Measurements from ENCODE around the gene PTS. TPM values are rescaled to one million over a fixed set of nuclear protein-coding genes. Genes with fewer than 3 reads are reported as not detected.
A peak's percentile ranks its signal among the peaks of the same experiment; 100 is the strongest.

The PTS gene
- total RNA-seq, 4 donors from 2014 or later = 24.3 to 40.0 (median 38.3) TPM

DNA sequence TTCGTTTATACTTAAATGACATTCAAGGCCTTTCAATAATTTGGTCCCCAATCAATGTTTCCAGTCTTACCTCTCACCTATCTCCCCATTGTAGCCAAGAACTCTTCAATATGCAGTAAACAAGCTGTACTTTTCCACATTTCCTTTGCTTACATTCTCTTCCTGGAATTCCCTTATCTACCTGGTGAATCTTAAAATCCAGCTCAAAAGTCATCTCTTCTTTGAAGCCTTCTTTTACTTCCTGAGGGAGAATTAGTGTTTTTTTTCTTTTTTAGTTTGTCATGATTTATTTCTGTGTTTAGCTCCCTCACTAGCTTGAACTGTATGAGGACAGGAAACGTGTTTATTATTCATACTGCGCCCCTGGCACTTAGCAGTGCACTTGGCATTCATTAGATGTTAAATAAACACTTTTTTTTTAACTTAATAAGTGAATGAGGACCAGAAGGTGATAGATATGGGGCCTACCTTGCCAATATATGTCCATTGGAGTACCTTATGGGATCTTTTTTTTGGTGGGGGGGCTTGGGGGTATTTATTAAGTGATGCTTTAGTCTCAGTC, 4.9 kb upstream of the PTS start:
- Histone ChIP-seq H3K4me3 (no peak overlapping the region), H3K9me3 (no peaks in the 10 kb centered on the region), H3K36me3 (peaks cover 0 to 10% (median 0%) of the 10 kb centered on the region in 3 donors), H3K27ac (peak overlapping the region in 1 of 4 donors; percentile 0), H3K4me1 (peaks cover 0 to 6% (median 0%) of the 10 kb centered on the region in 4 donors), H3K27me3 (no peaks in the 10 kb centered on the region)
- TF ChIP-seq, protein P1, sequence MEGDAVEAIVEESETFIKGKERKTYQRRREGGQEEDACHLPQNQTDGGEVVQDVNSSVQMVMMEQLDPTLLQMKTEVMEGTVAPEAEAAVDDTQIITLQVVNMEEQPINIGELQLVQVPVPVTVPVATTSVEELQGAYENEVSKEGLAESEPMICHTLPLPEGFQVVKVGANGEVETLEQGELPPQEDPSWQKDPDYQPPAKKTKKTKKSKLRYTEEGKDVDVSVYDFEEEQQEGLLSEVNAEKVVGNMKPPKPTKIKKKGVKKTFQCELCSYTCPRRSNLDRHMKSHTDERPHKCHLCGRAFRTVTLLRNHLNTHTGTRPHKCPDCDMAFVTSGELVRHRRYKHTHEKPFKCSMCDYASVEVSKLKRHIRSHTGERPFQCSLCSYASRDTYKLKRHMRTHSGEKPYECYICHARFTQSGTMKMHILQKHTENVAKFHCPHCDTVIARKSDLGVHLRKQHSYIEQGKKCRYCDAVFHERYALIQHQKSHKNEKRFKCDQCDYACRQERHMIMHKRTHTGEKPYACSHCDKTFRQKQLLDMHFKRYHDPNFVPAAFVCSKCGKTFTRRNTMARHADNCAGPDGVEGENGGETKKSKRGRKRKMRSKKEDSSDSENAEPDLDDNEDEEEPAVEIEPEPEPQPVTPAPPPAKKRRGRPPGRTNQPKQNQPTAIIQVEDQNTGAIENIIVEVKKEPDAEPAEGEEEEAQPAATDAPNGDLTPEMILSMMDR (IDR thresholded peaks at IDR 0.05) = no peak
- no peak for TF ChIP-seq POLR2A (IDR thresholded peaks at IDR 0.05)
- no peak for TF ChIP-seq EP300 (IDR thresholded peaks at IDR 0.05)
- WGBS, 2 donors = 57 to 58% methylated on average over 3 of the region's 3 CpGs
- no peak for DNase-seq (ENCODE audit: low spot score in 2 of 2)

DNA sequence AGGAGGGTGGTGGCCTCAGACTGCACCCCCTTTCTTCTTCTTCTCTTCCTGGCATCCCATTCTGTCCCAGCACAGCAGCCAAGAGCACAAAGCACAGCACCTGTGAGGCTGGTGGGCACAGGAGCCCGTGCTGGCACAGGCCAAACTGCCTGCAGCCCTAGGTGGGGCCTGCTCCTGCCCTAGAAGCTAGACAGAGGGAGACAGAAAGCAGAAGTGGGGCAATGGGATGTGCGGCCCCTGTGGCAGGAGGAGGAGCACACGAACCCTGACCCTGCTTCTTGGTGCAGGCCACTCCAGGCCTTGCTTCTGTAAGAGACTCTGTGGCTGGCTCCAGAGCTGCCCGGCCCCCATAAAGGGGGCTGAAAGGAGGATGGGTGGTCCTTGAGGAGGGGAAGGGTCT, 3.9 kb upstream of the PTS start:
- Histone ChIP-seq H3K36me3 (peaks cover 0 to 9% (median 0%) of the 10 kb centered on the region in 3 donors), H3K27ac (no peak overlapping the region), H3K4me3 (no peak overlapping the region), H3K27me3 (no peaks in the 10 kb centered on the region), H3K4me1 (peaks cover 0 to 12% (median 2%) of the 10 kb centered on the region in 4 donors), H3K9me3 (no peaks in the 10 kb centered on the region)
- TF ChIP-seq POLR2A (IDR thresholded peaks at IDR 0.05) (no peak), EP300 (IDR thresholded peaks at IDR 0.05) (no peak)
- TF ChIP-seq, protein P1 (IDR thresholded peaks at IDR 0.05) = no peak
- DNase-seq (ENCODE audit: low spot score in 2 of 2) = no peak
- WGBS, 2 donors = 59 to 62% methylated on average over 4 of the region's 4 CpGs

DNA sequence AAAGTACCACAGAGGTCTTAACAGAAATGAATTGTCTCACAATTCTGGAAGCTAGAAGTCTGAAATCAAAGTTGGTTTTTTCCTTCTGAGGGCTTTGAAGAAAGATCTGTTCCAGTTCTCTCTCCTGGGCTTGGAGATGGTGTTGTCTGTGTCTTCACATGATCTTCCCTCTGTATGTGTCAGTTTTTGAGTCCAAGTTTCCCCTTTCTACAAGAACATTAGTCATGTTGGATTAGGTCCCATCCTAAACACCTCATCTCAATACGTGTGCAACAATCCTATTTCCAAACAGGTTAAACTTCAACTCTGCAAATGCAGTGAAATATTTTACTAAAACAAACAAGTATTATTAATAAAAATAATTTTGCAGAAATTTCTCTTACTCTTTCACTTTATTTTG, 3.1 kb upstream of the PTS start:
- H3K4me1 ChIP-seq = peaks cover 0 to 20% (median 3%) of the 10 kb centered on the region in 4 donors
- WGBS, 2 donors = 50 to 54% methylated on average over 1 of the region's 1 CpG
- no peak overlapping the region for H3K27ac ChIP-seq
- no peaks in the 10 kb centered on the region for H3K9me3 ChIP-seq
- H3K27me3 ChIP-seq = no peaks in the 10 kb centered on the region
- no peak for DNase-seq (ENCODE audit: low spot score in 2 of 2)
- H3K36me3 ChIP-seq = peaks cover 0 to 3% (median 0%) of the 10 kb centered on the region in 3 donors
- H3K4me3 ChIP-seq = no peak overlapping the region
- TF ChIP-seq, protein P1 (IDR thresholded peaks at IDR 0.05) = no peak
- TF ChIP-seq EP300 (IDR thresholded peaks at IDR 0.05) = no peak
- no peak for TF ChIP-seq POLR2A (IDR thresholded peaks at IDR 0.05)

DNA sequence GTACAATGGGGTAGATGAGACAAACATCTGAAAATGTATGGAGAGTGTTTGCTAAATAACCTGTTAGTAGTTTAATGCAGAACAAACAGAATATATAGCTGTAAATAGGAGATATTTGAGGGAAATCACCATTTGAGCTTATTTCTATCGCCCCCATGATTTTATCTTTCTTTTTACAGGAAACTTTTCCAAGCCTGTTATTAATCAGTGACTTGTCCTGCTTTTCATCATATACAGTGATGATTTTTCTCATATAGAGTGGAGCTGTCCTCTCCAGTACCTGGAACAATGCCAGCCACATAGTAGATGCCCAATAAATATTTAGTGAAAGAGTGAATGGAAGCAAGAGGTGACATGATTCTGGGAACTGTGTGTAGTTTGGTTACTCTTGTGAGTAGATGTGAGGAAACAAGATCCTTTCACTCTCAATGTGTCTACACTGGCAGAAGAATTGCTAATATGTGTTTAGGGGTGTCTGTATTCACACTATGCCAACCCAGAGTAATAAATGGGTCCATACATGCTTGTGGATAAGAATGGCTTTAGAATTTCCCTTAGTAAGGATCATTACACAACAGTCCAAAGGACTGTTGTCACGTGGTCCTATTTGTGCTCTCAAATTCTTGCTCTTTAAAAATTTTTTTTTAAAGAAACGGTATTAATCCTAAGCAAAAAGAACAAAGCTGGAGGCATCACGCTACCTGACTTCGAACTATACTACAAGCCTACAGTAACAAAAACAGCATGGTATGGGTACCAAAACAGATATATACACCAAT, 2.3 kb upstream of the PTS start:
- DNase-seq (ENCODE audit: low spot score in 2 of 2) = no peak
- Histone ChIP-seq H3K4me1 (peaks cover 0 to 26% (median 3%) of the 10 kb centered on the region in 4 donors), H3K27ac (no peak overlapping the region), H3K9me3 (no peaks in the 10 kb centered on the region), H3K4me3 (no peak overlapping the region), H3K36me3 (peaks cover 0 to 4% (median under 1%) of the 10 kb centered on the region in 3 donors), H3K27me3 (no peaks in the 10 kb centered on the region)
- TF ChIP-seq EP300 (IDR thresholded peaks at IDR 0.05) (no peak), POLR2A (IDR thresholded peaks at IDR 0.05) (no peak)
- TF ChIP-seq, protein P1 (IDR thresholded peaks at IDR 0.05) = no peak
- 88 to 90% methylated on average over 5 of the region's 5 CpGs for WGBS, 2 donors

DNA sequence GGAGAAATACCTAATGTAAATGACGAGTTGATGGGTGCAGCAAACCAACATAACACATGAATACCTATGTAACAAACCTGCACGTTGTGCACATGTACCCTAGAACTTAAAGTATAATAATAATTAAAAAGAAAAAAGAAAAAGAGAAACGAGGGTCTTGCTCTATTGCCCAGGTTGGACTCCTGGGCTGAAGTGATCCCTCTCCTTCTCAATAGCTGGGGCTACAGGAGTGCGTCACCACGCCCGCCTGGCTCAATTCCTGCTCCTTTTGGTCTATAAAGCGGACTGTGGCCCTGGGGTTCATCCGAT, 521 bp upstream of the PTS start:
- H3K4me1 ChIP-seq = peaks cover 0 to 26% (median 3%) of the 10 kb centered on the region in 4 donors
- no peaks in the 10 kb centered on the region for H3K27me3 ChIP-seq
- H3K9me3 ChIP-seq = no peaks in the 10 kb centered on the region
- no peak for TF ChIP-seq EP300 (IDR thresholded peaks at IDR 0.05)
- TF ChIP-seq, protein P1 (IDR thresholded peaks at IDR 0.05) = no peak
- TF ChIP-seq POLR2A (IDR thresholded peaks at IDR 0.05) = no peak
- H3K36me3 ChIP-seq = peaks cover 0 to 22% (median 12%) of the 10 kb centered on the region in 3 donors
- H3K4me3 ChIP-seq = peak overlapping the region; percentile 64 to 97 (median 77)
- 20 to 21% methylated on average over 8 of the region's 8 CpGs for WGBS, 2 donors
- peak overlapping the region; percentile 96 to 100 (median 100) for H3K27ac ChIP-seq
- peak in 1 of 2 donors; percentile 21 for DNase-seq (ENCODE audit: low spot score in 2 of 2)
